Panc1 (cell line): Measurements from ENCODE around the gene APOOL. TPM values are rescaled to one million over a fixed set of nuclear protein-coding genes. Genes with fewer than 3 reads are reported as not detected.

Source experiments
- ATAC-seq: fragments of 200-7000 bp; cut with Tn5 transposase; 2 replicates; pipeline ENCODE4 v1.9.1; 2020; ENCODE audit warnings: mild to moderate bottlenecking, moderate library complexity
- BruUV-seq: library from RNA; stranded (reverse); fragments of 400-500 nt; replicated peaks from 2 replicates; lab custom pipeline; 2021; lab: Mats Ljungman, UMichigan
- CTCF ChIA-PET: fragments of 300-600 bp; sonication (Branson Sonifier 250); formaldehyde crosslinking; loops from one replicate; lab custom pipeline; 2022; ENCODE audit warnings: antibody characterized with exemption; lab: Charles Lee
- POLR2A ChIA-PET: fragments of 300-600 bp; sonication (Branson Sonifier 250); formaldehyde crosslinking; loops from one replicate; lab custom pipeline; 2022; ENCODE audit warnings: antibody characterized with exemption; lab: Charles Lee
- DNase-seq: peaks from one replicate; pipeline ENCODE4 v3.0.0-alpha.2; 2010; ENCODE audit warnings: low read depth, low spot score
- H3K27ac ChIP-seq: 2 replicates; pipeline ENCODE4 v1.5.1; 2011; ENCODE audit warnings: mild to moderate bottlenecking, low read length, inconsistent platforms
- H3K27me3 ChIP-seq: fragments of 200-500 bp; sonication (Bioruptor generic); 2 replicates; pipeline ENCODE4 v1.6.0; 2014; ENCODE audit warnings: low read length, inconsistent platforms; ENCODE audit not compliant: control insufficient read depth, insufficient read depth
- H3K36me3 ChIP-seq: fragments of 200-500 bp; sonication (Bioruptor generic); 2 replicates; pipeline ENCODE4 v1.5.1; 2014; ENCODE audit warnings: inconsistent platforms, mild to moderate bottlenecking, low read length, moderate library complexity; ENCODE audit not compliant: control insufficient read depth, insufficient read depth
- H3K4me1 ChIP-seq: 2 replicates; pipeline ENCODE4 v1.5.1; 2011; ENCODE audit warnings: inconsistent platforms, mild to moderate bottlenecking, low read length, moderate library complexity; ENCODE audit not compliant: control insufficient read depth, insufficient read depth
- H3K4me3 ChIP-seq, 2 experiments: 2 replicates each; pipeline ENCODE4 v1.5.1; 2011 to 2012; ENCODE audit warnings: low read depth in 2 of 2, low read length in 2 of 2, mild to moderate bottlenecking in 2 of 2, inconsistent platforms in 1 of 2, moderate library complexity in 1 of 2
- H3K9me3 ChIP-seq: fragments of 200-500 bp; sonication (Bioruptor generic); 2 replicates; pipeline ENCODE4 v1.5.1; 2014; ENCODE audit warnings: low read depth, mild to moderate bottlenecking, inconsistent platforms, low read length, moderate library complexity; ENCODE audit not compliant: control insufficient read depth, insufficient read depth
- POLR2AphosphoS5 ChIP-seq: IDR thresholded peaks from 2 replicates; pipeline ENCODE4 v1.6.1; 2012; ENCODE audit warnings: mild to moderate bottlenecking, low read depth, low read length, moderate library complexity
- SIN3A ChIP-seq: IDR thresholded peaks from 2 replicates; pipeline ENCODE4 v1.6.1; 2012; ENCODE audit warnings: low read depth, mild to moderate bottlenecking, low read length, moderate library complexity, borderline replicate concordance; ENCODE audit not compliant: insufficient read depth
- TCF7L2 ChIP-seq: IDR thresholded peaks from 2 replicates; pipeline ENCODE4 v1.6.1; 2011; ENCODE audit warnings: mild to moderate bottlenecking, low read depth, low read length, inconsistent platforms
- in situ Hi-C: cut with HindIII; loops from 2 replicates; pipeline ENCODE4 v1.10.0; 2016; ENCODE audit warnings: low sequenced_read_pairs, low pct_unique_long_range_greater_than_20kb
- intact Hi-C: fragments of 100-400 bp; cut with micrococcal nuclease; formaldehyde crosslinking; loops from one replicate; pipeline ENCODE4 v1.10.0; 2022; ENCODE audit not compliant: unreplicated experiment
- total RNA-seq: library from RNA; stranded (reverse); gene quantifications from one replicate; pipeline ENCODE4 v1.2.1, GENCODE V29; 2021; ENCODE audit not compliant: unreplicated experiment
- TF ChIP-seq, protein P1 (sequence below): fragments of 450-650 bp; IDR thresholded peaks from 2 replicates; pipeline ENCODE4 v1.5.1; 2017; ENCODE audit warnings: mild to moderate bottlenecking
- TF ChIP-seq, protein P2 (sequence below), 2 experiments: IDR thresholded peaks; 2 replicates each; pipeline ENCODE4 v1.6.1; 2011 to 2012; ENCODE audit warnings: low read depth in 2 of 2, control low read depth in 1 of 2, low read length in 1 of 2, mild to moderate bottlenecking in 1 of 2, moderate library complexity in 1 of 2; ENCODE audit not compliant: insufficient read depth in 1 of 2

The APOOL gene
- total RNA-seq, 1 experiment from 2014 or later: 28.1 TPM

DNA sequence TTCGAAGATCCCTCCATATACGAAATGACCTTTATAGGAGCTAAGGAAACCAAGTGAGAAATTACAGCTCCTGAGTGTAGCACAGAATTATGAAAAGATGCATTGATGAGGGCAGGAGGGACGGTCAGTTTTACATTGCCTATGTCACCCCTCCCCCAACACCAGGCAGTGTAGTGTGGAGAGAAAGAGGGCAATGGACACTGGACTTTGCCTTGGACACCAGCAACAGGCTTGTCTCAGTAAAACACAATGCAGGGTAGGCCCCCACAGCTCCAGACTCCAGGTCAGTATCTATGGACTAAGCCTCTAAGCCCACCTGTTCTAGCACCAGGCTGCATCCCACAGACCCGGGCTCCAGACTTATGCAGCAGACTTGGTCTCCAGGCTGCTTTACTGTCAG lies 16.5 kb downstream of the APOOL start:
- Histone ChIP-seq H3K4me1 (no peaks in the 10 kb centered on the region), H3K27me3 (no peaks in the 10 kb centered on the region), H3K4me3 (no peak overlapping the region), H3K36me3 (no peaks in the 10 kb centered on the region), H3K27ac (no peak overlapping the region), H3K9me3 (no peaks in the 10 kb centered on the region)
- intact Hi-C loops: no loop called here
- DNase-seq: no peak
- TF ChIP-seq, protein P1, sequence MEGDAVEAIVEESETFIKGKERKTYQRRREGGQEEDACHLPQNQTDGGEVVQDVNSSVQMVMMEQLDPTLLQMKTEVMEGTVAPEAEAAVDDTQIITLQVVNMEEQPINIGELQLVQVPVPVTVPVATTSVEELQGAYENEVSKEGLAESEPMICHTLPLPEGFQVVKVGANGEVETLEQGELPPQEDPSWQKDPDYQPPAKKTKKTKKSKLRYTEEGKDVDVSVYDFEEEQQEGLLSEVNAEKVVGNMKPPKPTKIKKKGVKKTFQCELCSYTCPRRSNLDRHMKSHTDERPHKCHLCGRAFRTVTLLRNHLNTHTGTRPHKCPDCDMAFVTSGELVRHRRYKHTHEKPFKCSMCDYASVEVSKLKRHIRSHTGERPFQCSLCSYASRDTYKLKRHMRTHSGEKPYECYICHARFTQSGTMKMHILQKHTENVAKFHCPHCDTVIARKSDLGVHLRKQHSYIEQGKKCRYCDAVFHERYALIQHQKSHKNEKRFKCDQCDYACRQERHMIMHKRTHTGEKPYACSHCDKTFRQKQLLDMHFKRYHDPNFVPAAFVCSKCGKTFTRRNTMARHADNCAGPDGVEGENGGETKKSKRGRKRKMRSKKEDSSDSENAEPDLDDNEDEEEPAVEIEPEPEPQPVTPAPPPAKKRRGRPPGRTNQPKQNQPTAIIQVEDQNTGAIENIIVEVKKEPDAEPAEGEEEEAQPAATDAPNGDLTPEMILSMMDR: no peak
- no peak for TF ChIP-seq POLR2AphosphoS5
- TF ChIP-seq, protein P2, sequence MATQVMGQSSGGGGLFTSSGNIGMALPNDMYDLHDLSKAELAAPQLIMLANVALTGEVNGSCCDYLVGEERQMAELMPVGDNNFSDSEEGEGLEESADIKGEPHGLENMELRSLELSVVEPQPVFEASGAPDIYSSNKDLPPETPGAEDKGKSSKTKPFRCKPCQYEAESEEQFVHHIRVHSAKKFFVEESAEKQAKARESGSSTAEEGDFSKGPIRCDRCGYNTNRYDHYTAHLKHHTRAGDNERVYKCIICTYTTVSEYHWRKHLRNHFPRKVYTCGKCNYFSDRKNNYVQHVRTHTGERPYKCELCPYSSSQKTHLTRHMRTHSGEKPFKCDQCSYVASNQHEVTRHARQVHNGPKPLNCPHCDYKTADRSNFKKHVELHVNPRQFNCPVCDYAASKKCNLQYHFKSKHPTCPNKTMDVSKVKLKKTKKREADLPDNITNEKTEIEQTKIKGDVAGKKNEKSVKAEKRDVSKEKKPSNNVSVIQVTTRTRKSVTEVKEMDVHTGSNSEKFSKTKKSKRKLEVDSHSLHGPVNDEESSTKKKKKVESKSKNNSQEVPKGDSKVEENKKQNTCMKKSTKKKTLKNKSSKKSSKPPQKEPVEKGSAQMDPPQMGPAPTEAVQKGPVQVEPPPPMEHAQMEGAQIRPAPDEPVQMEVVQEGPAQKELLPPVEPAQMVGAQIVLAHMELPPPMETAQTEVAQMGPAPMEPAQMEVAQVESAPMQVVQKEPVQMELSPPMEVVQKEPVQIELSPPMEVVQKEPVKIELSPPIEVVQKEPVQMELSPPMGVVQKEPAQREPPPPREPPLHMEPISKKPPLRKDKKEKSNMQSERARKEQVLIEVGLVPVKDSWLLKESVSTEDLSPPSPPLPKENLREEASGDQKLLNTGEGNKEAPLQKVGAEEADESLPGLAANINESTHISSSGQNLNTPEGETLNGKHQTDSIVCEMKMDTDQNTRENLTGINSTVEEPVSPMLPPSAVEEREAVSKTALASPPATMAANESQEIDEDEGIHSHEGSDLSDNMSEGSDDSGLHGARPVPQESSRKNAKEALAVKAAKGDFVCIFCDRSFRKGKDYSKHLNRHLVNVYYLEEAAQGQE (IDR thresholded peaks at IDR 0.05; ENCODE audit: insufficient read depth in 1 of 2, low read depth in 2 of 2, low read length in 1 of 2): no peak
- CTCF ChIA-PET: no interaction called here
- in situ Hi-C loops: no loop called here
- ATAC-seq: no peak
- POLR2A ChIA-PET: no interaction called here
- BruUV-seq: no TSS peak

DNA sequence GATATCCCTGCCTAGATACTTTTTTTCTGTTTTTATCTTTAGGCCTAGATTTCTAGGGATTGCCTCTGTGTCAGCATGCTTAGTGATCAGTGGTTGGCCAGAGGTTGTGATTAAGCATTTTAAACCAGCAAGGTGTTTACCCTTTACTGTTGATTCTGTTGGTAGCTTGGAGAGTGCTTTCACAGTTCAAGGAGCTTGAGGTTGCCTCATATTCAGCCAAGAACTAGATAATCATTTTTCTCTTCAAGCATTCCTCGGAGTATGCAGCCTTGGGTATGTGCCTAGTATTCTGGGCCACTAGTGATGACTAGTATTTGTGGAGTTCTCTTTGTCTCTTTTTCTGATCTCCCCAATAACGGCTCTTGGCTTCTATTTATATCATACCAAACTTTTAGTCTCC lies 20.4 kb downstream of the APOOL start:
- H3K4me1 ChIP-seq: no peaks in the 10 kb centered on the region
- no peak overlapping the region for H3K27ac ChIP-seq
- ATAC-seq: no peak
- in situ Hi-C loops: no loop called here
- CTCF ChIA-PET: no interaction called here
- H3K36me3 ChIP-seq: no peaks in the 10 kb centered on the region
- no peaks in the 10 kb centered on the region for H3K9me3 ChIP-seq
- TF ChIP-seq POLR2AphosphoS5 (no peak), TCF7L2 (no peak), SIN3A (no peak)
- TF ChIP-seq, protein P2 (IDR thresholded peaks at IDR 0.05; ENCODE audit: insufficient read depth in 1 of 2, low read depth in 2 of 2, low read length in 1 of 2): no peak
- TF ChIP-seq, protein P1: no peak
- no peak for DNase-seq
- BruUV-seq: no TSS peak
- no peak overlapping the region for H3K4me3 ChIP-seq
- intact Hi-C loops: no loop called here
- POLR2A ChIA-PET: no interaction called here
- no peaks in the 10 kb centered on the region for H3K27me3 ChIP-seq
